Gastroesophageal sphincter (tissue), 3 donors: ENCODE data around the gene ADGRL2.

Experiments used
- CTCF ChIP-seq, 4 experiments: fragments of 200-600 bp in 2 of 4; fragments of 450-650 bp in 2 of 4; sonication (generic) in 1 of 4; IDR thresholded peaks; one replicate each; pipeline ENCODE4 v1.5.1; 2017 to 2019; ENCODE audit warnings: antibody characterized with exemption in 4 of 4, mild to moderate bottlenecking in 2 of 4, moderate library complexity in 2 of 4
- POLR2A ChIP-seq, 2 donors: fragments of 450-650 bp; IDR thresholded peaks; one replicate each; pipeline ENCODE4 v1.6.1; 2017; ENCODE audit warnings: antibody characterized with exemption in 2 of 2, mild to moderate bottlenecking in 2 of 2, moderate library complexity in 1 of 2
- POLR2AphosphoS5 ChIP-seq: sonication (generic); formaldehyde crosslinking; IDR thresholded peaks from one replicate; pipeline ENCODE4 v1.6.1; 2017; ENCODE audit warnings: antibody characterized with exemption

GRCh38 chr1:81915937-81916336 is 115.2 kb downstream of the ADGRL2 start:
- TF ChIP-seq POLR2AphosphoS5 (no peak), CTCF (IDR thresholded peaks at IDR 0.05) (no peak), POLR2A (IDR thresholded peaks at IDR 0.05) (no peak)
